ENCODE measurements around the gene C19orf85. TPM values are rescaled to one million over a fixed set of nuclear protein-coding genes. Genes with fewer than 3 reads are reported as not detected.

The C19orf85 gene
- total and polyA plus RNA-seq, 4 donors: not detected

DNA sequence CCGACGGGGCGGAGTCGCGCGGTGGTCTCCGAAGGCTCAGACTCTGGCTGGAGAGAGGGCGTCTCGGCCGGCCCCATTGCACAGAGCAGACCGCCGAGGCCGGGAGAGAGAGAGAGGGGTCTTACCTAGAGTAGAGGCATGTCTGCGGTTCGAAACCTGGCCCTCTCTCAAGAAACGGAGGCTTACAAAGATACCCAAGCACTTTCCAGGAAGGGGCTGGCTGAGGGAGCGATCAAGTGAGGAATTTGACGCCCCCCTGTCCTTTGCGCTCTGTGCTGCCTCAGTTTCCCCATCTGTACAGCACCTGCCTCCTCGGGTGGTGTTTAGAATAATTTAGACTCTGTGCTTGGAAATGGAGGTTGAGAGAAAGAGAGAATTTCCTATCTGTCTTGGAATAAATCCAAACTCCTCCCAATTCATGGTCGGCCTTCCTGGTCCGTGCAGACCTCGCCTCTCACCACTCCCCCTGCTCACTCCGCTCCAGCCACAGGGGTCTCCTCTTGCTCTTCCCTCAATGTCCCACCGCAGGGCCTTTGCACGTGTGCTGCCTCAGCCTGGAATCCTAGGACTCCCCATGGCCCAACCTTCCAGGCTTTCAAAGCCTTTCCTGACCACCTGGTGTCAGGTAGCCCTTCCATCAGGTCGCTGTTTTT is 2.5 kb downstream of the C19orf85 start:
- no peak for DNase-seq (ENCODE audit: low spot score)

More for the DNA sequence above, 2.5 kb downstream of the C19orf85 start:
- Histone ChIP-seq H3K27me3 (ENCODE audit: control insufficient read depth in 4 of 4, insufficient read depth in 4 of 4, low read length in 3 of 4) (no peaks in the 10 kb centered on the region), H3K36me3 (ENCODE audit: control insufficient read depth in 4 of 4, insufficient read depth in 3 of 4, low read depth in 1 of 4, low read length in 3 of 4) (no peaks in the 10 kb centered on the region), H3K4me1 (ENCODE audit: control insufficient read depth in 4 of 4, insufficient read depth in 4 of 4, low read length in 3 of 4) (peaks cover 12 to 35% (median 26%) of the 10 kb centered on the region in 4 donors), H3K9ac (ENCODE audit: low read depth in 1 of 2, low read length in 2 of 2) (peak overlapping the region; percentile 57 to 84), H3K27ac (ENCODE audit: low read depth in 1 of 2, low read length in 2 of 2) (peak overlapping the region; percentile 72 to 89), H3K9me3 (ENCODE audit: control insufficient read depth in 4 of 4, low read length in 3 of 4) (no peaks in the 10 kb centered on the region), H3K4me3 (ENCODE audit: low read depth in 1 of 3, low read length in 3 of 3) (peak overlapping the region; percentile 38 to 85 (median 58))
- WGBS: 12% methylated on average over 27 of the region's 27 CpGs
- no peak for TF ChIP-seq ATF3 (IDR thresholded peaks at IDR 0.05)
- no peak for TF ChIP-seq EGR1 (IDR thresholded peaks at IDR 0.05; ENCODE audit: low read depth in 2 of 2)
- TF ChIP-seq, protein P1, sequence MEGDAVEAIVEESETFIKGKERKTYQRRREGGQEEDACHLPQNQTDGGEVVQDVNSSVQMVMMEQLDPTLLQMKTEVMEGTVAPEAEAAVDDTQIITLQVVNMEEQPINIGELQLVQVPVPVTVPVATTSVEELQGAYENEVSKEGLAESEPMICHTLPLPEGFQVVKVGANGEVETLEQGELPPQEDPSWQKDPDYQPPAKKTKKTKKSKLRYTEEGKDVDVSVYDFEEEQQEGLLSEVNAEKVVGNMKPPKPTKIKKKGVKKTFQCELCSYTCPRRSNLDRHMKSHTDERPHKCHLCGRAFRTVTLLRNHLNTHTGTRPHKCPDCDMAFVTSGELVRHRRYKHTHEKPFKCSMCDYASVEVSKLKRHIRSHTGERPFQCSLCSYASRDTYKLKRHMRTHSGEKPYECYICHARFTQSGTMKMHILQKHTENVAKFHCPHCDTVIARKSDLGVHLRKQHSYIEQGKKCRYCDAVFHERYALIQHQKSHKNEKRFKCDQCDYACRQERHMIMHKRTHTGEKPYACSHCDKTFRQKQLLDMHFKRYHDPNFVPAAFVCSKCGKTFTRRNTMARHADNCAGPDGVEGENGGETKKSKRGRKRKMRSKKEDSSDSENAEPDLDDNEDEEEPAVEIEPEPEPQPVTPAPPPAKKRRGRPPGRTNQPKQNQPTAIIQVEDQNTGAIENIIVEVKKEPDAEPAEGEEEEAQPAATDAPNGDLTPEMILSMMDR (IDR thresholded peaks at IDR 0.05; ENCODE audit: low read depth, low read length, missing input control): no peak
- no peak for TF ChIP-seq TAF1 (conservative IDR thresholded peaks at IDR 0.05)
- TF ChIP-seq GABPA (IDR thresholded peaks at IDR 0.05 in 1 of 2, conservative IDR thresholded peaks at IDR 0.05 in 1 of 2): no peak
- TF ChIP-seq, protein P2, sequence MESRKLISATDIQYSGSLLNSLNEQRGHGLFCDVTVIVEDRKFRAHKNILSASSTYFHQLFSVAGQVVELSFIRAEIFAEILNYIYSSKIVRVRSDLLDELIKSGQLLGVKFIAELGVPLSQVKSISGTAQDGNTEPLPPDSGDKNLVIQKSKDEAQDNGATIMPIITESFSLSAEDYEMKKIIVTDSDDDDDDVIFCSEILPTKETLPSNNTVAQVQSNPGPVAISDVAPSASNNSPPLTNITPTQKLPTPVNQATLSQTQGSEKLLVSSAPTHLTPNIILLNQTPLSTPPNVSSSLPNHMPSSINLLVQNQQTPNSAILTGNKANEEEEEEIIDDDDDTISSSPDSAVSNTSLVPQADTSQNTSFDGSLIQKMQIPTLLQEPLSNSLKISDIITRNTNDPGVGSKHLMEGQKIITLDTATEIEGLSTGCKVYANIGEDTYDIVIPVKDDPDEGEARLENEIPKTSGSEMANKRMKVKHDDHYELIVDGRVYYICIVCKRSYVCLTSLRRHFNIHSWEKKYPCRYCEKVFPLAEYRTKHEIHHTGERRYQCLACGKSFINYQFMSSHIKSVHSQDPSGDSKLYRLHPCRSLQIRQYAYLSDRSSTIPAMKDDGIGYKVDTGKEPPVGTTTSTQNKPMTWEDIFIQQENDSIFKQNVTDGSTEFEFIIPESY (IDR thresholded peaks at IDR 0.05): no peak
- TF ChIP-seq RAD21 (IDR thresholded peaks at IDR 0.05): no peak
- TF ChIP-seq RXRA (IDR thresholded peaks at IDR 0.05): no peak
- TF ChIP-seq REST (IDR thresholded peaks at IDR 0.05): no peak
- TF ChIP-seq SP1 (IDR thresholded peaks at IDR 0.05): no peak
- no peak for TF ChIP-seq FOXA2 (IDR thresholded peaks at IDR 0.05)
- TF ChIP-seq HNF4A (conservative IDR thresholded peaks at IDR 0.05): no peak
- no peak for TF ChIP-seq YY1 (IDR thresholded peaks at IDR 0.05)
- no peak for TF ChIP-seq NR2F2 (IDR thresholded peaks at IDR 0.05)
- no peak for TF ChIP-seq MAX (IDR thresholded peaks at IDR 0.05)
- no peak for TF ChIP-seq FOXA1 (IDR thresholded peaks at IDR 0.05)
- no peak for TF ChIP-seq JUND (IDR thresholded peaks at IDR 0.05)

Data from liver (tissue), 9 donors.